Testis (tissue), 3 donors: ENCODE measurements around the gene ING4. TPM values are rescaled to one million over a fixed set of nuclear protein-coding genes. Genes with fewer than 3 reads are reported as not detected.
A peak's percentile ranks its signal among the peaks of the same experiment; 100 is the strongest.

Experiments
- DNase-seq: peaks from one replicate; pipeline ENCODE4 v3.0.0-alpha.2; 2019
- H3K27ac ChIP-seq, 2 donors: fragments of 200-600 bp; sonication (generic); one replicate each; pipeline ENCODE4 v1.5.1; 2019
- H3K27me3 ChIP-seq: fragments of 200-600 bp; sonication (generic); one replicate; pipeline ENCODE4 v1.5.1; 2019
- H3K36me3 ChIP-seq: fragments of 200-600 bp; sonication (generic); one replicate; pipeline ENCODE4 v1.5.1; 2017; ENCODE audit warnings: low read depth; ENCODE audit errors: missing control alignments
- H3K4me1 ChIP-seq: fragments of 200-600 bp; sonication (generic); one replicate; pipeline ENCODE4 v1.5.1; 2019
- H3K4me3 ChIP-seq, 2 donors: fragments of 200-600 bp; sonication (generic); one replicate each; pipeline ENCODE4 v1.5.1; 2017 to 2019
- H3K9me3 ChIP-seq: fragments of 200-600 bp; sonication (generic); one replicate; pipeline ENCODE4 v1.5.1; 2017
- POLR2A ChIP-seq: fragments of 450-650 bp; IDR thresholded peaks from one replicate; pipeline ENCODE4 v1.6.1; 2017; ENCODE audit warnings: antibody characterized with exemption, mild to moderate bottlenecking, moderate library complexity
- WGBS, 2 donors: methylation state at CpG; one replicate each; pipeline ENCODE4 v1.1.5; 2018; 5-methylcytosine and 5-hydroxymethylcytosine counted together
- intact Hi-C: fragments of 100-400 bp; cut with DNase I; formaldehyde crosslinking; loops from one replicate; pipeline ENCODE4 v1.15.1; 2023; ENCODE audit warnings: low total_unique reads
- polyA plus RNA-seq: library from polyadenylated mRNA; stranded (reverse); fragments of 350-450 nt; fragmentation: Illumina TruSeq; extraction: RNeasy Lipid Tissue Mini Kit (QIAGEN cat#74804); gene quantifications from one replicate; pipeline ENCODE4 v1.2.3, GENCODE V29; 2014; ENCODE audit warnings: low read depth, low replicate concordance; ENCODE audit not compliant: insufficient read depth
- small RNA-seq, 2 donors: library from RNA; depleted of rRNA; stranded (forward); fragments of <200 nt; gene quantifications; one replicate each; pipeline ENCODE3, GENCODE V24; 2016
- total RNA-seq, 2 donors: library from RNA; depleted of rRNA; stranded (reverse); fragments of >200 nt; gene quantifications; one replicate each; pipeline ENCODE4 v1.2.3, GENCODE V29; 2016
- TF ChIP-seq, protein P1 (sequence below), 3 experiments: fragments of 450-650 bp in 2 of 3; fragments of 200-600 bp in 1 of 3; sonication (generic) in 1 of 3; IDR thresholded peaks; one replicate each; pipeline ENCODE4 v1.5.1; 2016 to 2019; ENCODE audit warnings: antibody characterized with exemption in 3 of 3, mild to moderate bottlenecking in 2 of 3, moderate library complexity in 1 of 3

The ING4 gene
- total and polyA plus RNA-seq, 3 donors from 2014 or later: 48.1 to 63.0 (median 58.3) TPM

- peak; percentile 26 for DNase-seq
- no peak for TF ChIP-seq POLR2A
- TF ChIP-seq, protein P1, sequence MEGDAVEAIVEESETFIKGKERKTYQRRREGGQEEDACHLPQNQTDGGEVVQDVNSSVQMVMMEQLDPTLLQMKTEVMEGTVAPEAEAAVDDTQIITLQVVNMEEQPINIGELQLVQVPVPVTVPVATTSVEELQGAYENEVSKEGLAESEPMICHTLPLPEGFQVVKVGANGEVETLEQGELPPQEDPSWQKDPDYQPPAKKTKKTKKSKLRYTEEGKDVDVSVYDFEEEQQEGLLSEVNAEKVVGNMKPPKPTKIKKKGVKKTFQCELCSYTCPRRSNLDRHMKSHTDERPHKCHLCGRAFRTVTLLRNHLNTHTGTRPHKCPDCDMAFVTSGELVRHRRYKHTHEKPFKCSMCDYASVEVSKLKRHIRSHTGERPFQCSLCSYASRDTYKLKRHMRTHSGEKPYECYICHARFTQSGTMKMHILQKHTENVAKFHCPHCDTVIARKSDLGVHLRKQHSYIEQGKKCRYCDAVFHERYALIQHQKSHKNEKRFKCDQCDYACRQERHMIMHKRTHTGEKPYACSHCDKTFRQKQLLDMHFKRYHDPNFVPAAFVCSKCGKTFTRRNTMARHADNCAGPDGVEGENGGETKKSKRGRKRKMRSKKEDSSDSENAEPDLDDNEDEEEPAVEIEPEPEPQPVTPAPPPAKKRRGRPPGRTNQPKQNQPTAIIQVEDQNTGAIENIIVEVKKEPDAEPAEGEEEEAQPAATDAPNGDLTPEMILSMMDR (IDR thresholded peaks at IDR 0.05): no peak
- Histone ChIP-seq H3K9me3 (no peaks in the 10 kb centered on the region), H3K27me3 (no peaks in the 10 kb centered on the region), H3K4me1 (peaks cover 39% of the 10 kb centered on the region), H3K27ac (peak overlapping the region in 1 of 2 donors; percentile 98), H3K36me3 (no peaks in the 10 kb centered on the region), H3K4me3 (no peak overlapping the region)
- 63 to 67% methylated on average over 6 of the region's 6 CpGs for WGBS, 2 donors
- intact Hi-C loops: loop anchor here (10.0 kb wide), 1 partner anchor 50 kb away; the partner anchor contains the start of gene IFFO1
These were observed 58.5 kb downstream of the ING4 start for GRCh38 chr12:6604259-6605029.

DNA sequence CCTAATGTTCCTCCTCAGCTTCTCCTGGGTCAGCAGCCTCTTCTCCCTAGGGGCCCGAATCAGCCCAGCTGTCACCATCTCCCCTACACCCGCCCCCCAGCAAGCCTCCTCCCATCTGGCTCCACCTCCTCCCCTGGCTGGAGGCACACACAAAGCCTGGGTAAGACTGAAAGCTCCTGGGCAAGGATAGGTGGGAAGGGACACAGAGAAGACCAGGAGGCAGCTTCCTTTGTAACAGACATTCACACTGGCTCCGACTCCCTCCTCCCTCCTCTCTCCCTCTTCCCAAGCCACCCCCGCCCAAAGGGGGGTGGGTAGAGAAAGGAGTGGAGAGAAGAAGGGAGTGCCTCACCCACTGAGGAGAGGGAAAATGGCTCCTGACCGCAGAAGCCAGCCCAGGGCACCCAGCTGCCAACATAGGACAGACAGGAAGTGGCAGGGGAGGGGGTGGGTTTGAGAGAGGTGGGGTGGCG, 59.8 kb downstream of the ING4 start:
- Histone ChIP-seq H3K4me3 (no peak overlapping the region), H3K27me3 (no peaks in the 10 kb centered on the region), H3K4me1 (peaks cover 39% of the 10 kb centered on the region), H3K9me3 (no peaks in the 10 kb centered on the region), H3K27ac (peak overlapping the region in 1 of 2 donors; percentile 41), H3K36me3 (no peaks in the 10 kb centered on the region)
- intact Hi-C loops: loop anchor here (10.0 kb wide), 1 partner anchor 48 kb away; the partner anchor contains the start of gene IFFO1
- DNase-seq: peak; percentile 43
- TF ChIP-seq, protein P1 (IDR thresholded peaks at IDR 0.05): no peak
- no peak for TF ChIP-seq POLR2A
- WGBS, 2 donors: 21 to 47% methylated on average over 6 of the region's 6 CpGs

DNA sequence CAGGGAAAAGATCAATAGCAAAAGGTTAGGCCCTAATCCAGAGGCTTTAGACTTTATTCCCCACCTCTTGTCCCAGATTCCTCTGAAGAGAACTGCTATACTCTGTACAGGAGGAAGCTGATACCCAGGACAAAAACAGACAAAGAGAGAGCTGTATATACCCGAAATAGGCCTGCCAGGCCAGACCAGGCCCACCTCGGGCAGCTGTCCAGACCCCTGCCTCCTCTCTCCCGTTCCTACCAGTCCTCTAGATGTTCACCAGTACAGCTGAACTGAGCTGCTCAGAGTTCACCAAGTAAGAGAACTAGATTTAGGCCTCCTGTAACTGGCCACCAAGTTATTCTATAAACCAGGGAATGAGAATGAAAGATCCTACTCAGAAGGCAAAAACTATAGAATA, 60.4 kb downstream of the ING4 start:
- Histone ChIP-seq H3K27me3 (no peaks in the 10 kb centered on the region), H3K9me3 (no peaks in the 10 kb centered on the region), H3K4me1 (peaks cover 33% of the 10 kb centered on the region), H3K27ac (peak overlapping the region in 1 of 2 donors; percentile 7), H3K36me3 (no peaks in the 10 kb centered on the region), H3K4me3 (no peak overlapping the region)
- whole genome bisulfite sequencing, 2 donors: 48 to 64% methylated on average over 3 of the region's 3 CpGs
- TF ChIP-seq, protein P1 (IDR thresholded peaks at IDR 0.05): no peak
- no peak for TF ChIP-seq POLR2A
- DNase-seq: no peak
- intact Hi-C loops: loop anchor here (10.0 kb wide), 1 partner anchor 48 kb away; the partner anchor contains the start of gene IFFO1

Small RNA genes lying within 50 kb of the gene (small RNA-seq; reads per million reads assigned to genes)
- gene RNU6-781P: 0.27 to 0.28 reads per million in 2 donors

Other genes with a start within 250 kb of the ING4 start
- under 1 TPM in 1 of 2 donors, not detected in 1; 0.74 TPM for gene CD27, start 218.2 kb downstream of the ING4 start, total RNA-seq
- gene CD27, start 218.2 kb downstream of the ING4 start, polyA plus RNA-seq: 3.7 TPM
- gene TAPBPL, start 211.1 kb downstream of the ING4 start, total RNA-seq: 10 to 100 TPM; 18.4 to 29.8 TPM
- gene TAPBPL, start 211.1 kb downstream of the ING4 start, polyA plus RNA-seq: 20.1 TPM
- 10 to 100 TPM; 15.0 to 18.3 TPM for gene VAMP1, start 192.4 kb downstream of the ING4 start, total RNA-seq
- 12.7 TPM for gene VAMP1, start 192.4 kb downstream of the ING4 start, polyA plus RNA-seq
- gene MRPL51, start 169.9 kb downstream of the ING4 start, total RNA-seq: 100 to 1,000 TPM; 106 to 135 TPM
- gene MRPL51, start 169.9 kb downstream of the ING4 start, polyA plus RNA-seq: 343 TPM
- gene NCAPD2, start 169.0 kb downstream of the ING4 start, total RNA-seq: 10 to 100 TPM; 42.9 to 43.1 TPM
- gene NCAPD2, start 169.0 kb downstream of the ING4 start, polyA plus RNA-seq: 46.6 TPM
- gene GAPDH, start 128.6 kb downstream of the ING4 start, total RNA-seq: 1,000 to 10,000 TPM; 1,591 to 1,928 TPM
- gene GAPDH, start 128.6 kb downstream of the ING4 start, polyA plus RNA-seq: 1,857 TPM
- 10 to 100 TPM; 40.6 to 43.4 TPM for gene IFFO1, start 107.1 kb downstream of the ING4 start, total RNA-seq
- 28.6 TPM for gene IFFO1, start 107.1 kb downstream of the ING4 start, polyA plus RNA-seq
- gene NOP2, start 94.8 kb downstream of the ING4 start, total RNA-seq: 10 to 100 TPM; 51.8 to 60.3 TPM
- gene NOP2, start 94.8 kb downstream of the ING4 start, polyA plus RNA-seq: 38.6 TPM
- gene CHD4, start 55.7 kb downstream of the ING4 start, total RNA-seq: 100 to 1,000 TPM; 314 to 328 TPM
- gene CHD4, start 55.7 kb downstream of the ING4 start, polyA plus RNA-seq: 160 TPM
- 1 to 10 TPM; 1.5 to 2.4 TPM for gene LPAR5, start 27.2 kb downstream of the ING4 start, total RNA-seq
- gene LPAR5, start 27.2 kb downstream of the ING4 start, polyA plus RNA-seq: 3.1 TPM
- gene ACRBP, start 15.7 kb downstream of the ING4 start, total RNA-seq: 100 to 1,000 TPM; 172 to 241 TPM
- gene ACRBP, start 15.7 kb downstream of the ING4 start, polyA plus RNA-seq: 715 TPM
- 10 to 100 TPM; 78.5 to 85.1 TPM for gene ZNF384, start 26.3 kb upstream of the ING4 start, total RNA-seq
- gene ZNF384, start 26.3 kb upstream of the ING4 start, polyA plus RNA-seq: 94.9 TPM
- gene PIANP, start 37.7 kb upstream of the ING4 start, total RNA-seq: 1 to 10 TPM; 3.3 to 5.8 TPM
- 7.6 TPM for gene PIANP, start 37.7 kb upstream of the ING4 start, polyA plus RNA-seq
- gene COPS7A, start 60.9 kb upstream of the ING4 start, total RNA-seq: 10 to 100 TPM; 68.3 to 82.4 TPM
- 69.4 TPM for gene COPS7A, start 60.9 kb upstream of the ING4 start, polyA plus RNA-seq
- gene MLF2, start 90.0 kb upstream of the ING4 start, total RNA-seq: 100 to 1,000 TPM; 211 to 242 TPM
- gene MLF2, start 90.0 kb upstream of the ING4 start, polyA plus RNA-seq: 177 TPM
- gene PTMS, start 103.2 kb upstream of the ING4 start, total RNA-seq: 10 to 100 TPM; 53.4 to 64.3 TPM
- 185 TPM for gene PTMS, start 103.2 kb upstream of the ING4 start, polyA plus RNA-seq
- gene LAG3, start 109.4 kb upstream of the ING4 start, total RNA-seq: 1 to 10 TPM; 4.1 to 7.1 TPM
- 6.3 TPM for gene LAG3, start 109.4 kb upstream of the ING4 start, polyA plus RNA-seq
- 1 to 10 TPM; 2.0 to 4.5 TPM for gene CD4, start 126.4 kb upstream of the ING4 start, total RNA-seq
- 22.2 TPM for gene CD4, start 126.4 kb upstream of the ING4 start, polyA plus RNA-seq
- 1 to 10 TPM in 1 of 2 donors, under 1 TPM in 1; 0.94 to 2.2 TPM for gene GPR162, start 158.7 kb upstream of the ING4 start, total RNA-seq
- gene GPR162, start 158.7 kb upstream of the ING4 start, polyA plus RNA-seq: 1.8 TPM
- 10 to 100 TPM; 13.1 to 18.8 TPM for gene P3H3, start 165.3 kb upstream of the ING4 start, total RNA-seq
- gene P3H3, start 165.3 kb upstream of the ING4 start, polyA plus RNA-seq: 19.2 TPM
- 1 to 10 TPM; 4.8 to 5.0 TPM for gene GNB3, start 177.8 kb upstream of the ING4 start, total RNA-seq
- 1.6 TPM for gene GNB3, start 177.8 kb upstream of the ING4 start, polyA plus RNA-seq
- 10 to 100 TPM; 27.5 to 43.5 TPM for gene CDCA3, start 188.2 kb upstream of the ING4 start, total RNA-seq
- gene CDCA3, start 188.2 kb upstream of the ING4 start, polyA plus RNA-seq: 81.7 TPM
- gene USP5, start 189.0 kb upstream of the ING4 start, total RNA-seq: 10 to 100 TPM; 96.1 to 97.5 TPM
- 154 TPM for gene USP5, start 189.0 kb upstream of the ING4 start, polyA plus RNA-seq
- gene TPI1, start 204.4 kb upstream of the ING4 start, total RNA-seq: 100 to 1,000 TPM; 347 to 356 TPM
- 544 TPM for gene TPI1, start 204.4 kb upstream of the ING4 start, polyA plus RNA-seq
- 10 to 100 TPM; 11.6 to 22.0 TPM for gene SPSB2, start 210.2 kb upstream of the ING4 start, total RNA-seq
- 21.3 TPM for gene SPSB2, start 210.2 kb upstream of the ING4 start, polyA plus RNA-seq
- gene LRRC23, start 241.7 kb upstream of the ING4 start, total RNA-seq: 10 to 100 TPM; 32.7 to 33.9 TPM
- 112 TPM for gene LRRC23, start 241.7 kb upstream of the ING4 start, polyA plus RNA-seq